DOHH2 (cell line): Measurements from ENCODE around the gene CCDC88C.

ENCODE experiments used
- H3F3A ChIP-seq: fragments of 200-600 bp; sonication (generic), shearing (Covaris generic); 2 replicates; pipeline ENCODE4 v1.6.0; 2016; ENCODE audit warnings: antibody characterized with exemption, mild to moderate bottlenecking; ENCODE audit not compliant: control insufficient read depth, insufficient read depth
- H3K27ac ChIP-seq: fragments of 200-600 bp; sonication (generic); 2 replicates; pipeline ENCODE4 v1.5.1; 2014; ENCODE audit warnings: low read depth, mild to moderate bottlenecking, low read length, moderate library complexity
- H3K27me3 ChIP-seq: fragments of 200-600 bp; sonication (generic); 2 replicates; pipeline ENCODE4 v1.6.1; 2014; ENCODE audit warnings: mild to moderate bottlenecking, low read length, mixed read lengths; ENCODE audit not compliant: control insufficient read depth
- H3K36me3 ChIP-seq: fragments of 200-600 bp; sonication (generic); 2 replicates; pipeline ENCODE4 v1.6.1; 2014; ENCODE audit warnings: mild to moderate bottlenecking, low read length, moderate library complexity, mixed read lengths; ENCODE audit not compliant: control insufficient read depth
- H3K4me1 ChIP-seq: fragments of 200-600 bp; sonication (generic); 2 replicates; pipeline ENCODE4 v1.6.1; 2014; ENCODE audit warnings: mild to moderate bottlenecking, low read length, mixed read lengths; ENCODE audit not compliant: control insufficient read depth
- H3K4me2 ChIP-seq: fragments of 200-600 bp; sonication (generic); 2 replicates; pipeline ENCODE4 v1.6.0; 2014; ENCODE audit warnings: mild to moderate bottlenecking, low read length, moderate library complexity
- H3K4me3 ChIP-seq: fragments of 200-600 bp; sonication (generic); 2 replicates; pipeline ENCODE4 v1.5.1; 2014; ENCODE audit warnings: mild to moderate bottlenecking, low read length, mixed read lengths
- H3K79me2 ChIP-seq: fragments of 200-600 bp; sonication (generic); 2 replicates; pipeline ENCODE4 v1.6.1; 2014; ENCODE audit warnings: mild to moderate bottlenecking, low read length, mixed read lengths; ENCODE audit not compliant: control insufficient read depth
- H3K9me2 ChIP-seq: fragments of 200-600 bp; sonication (generic); replicated peaks from 2 replicates; pipeline ENCODE4 v1.6.1; 2014; ENCODE audit warnings: mild to moderate bottlenecking, low read length, mixed read lengths; ENCODE audit not compliant: control insufficient read depth
- H3K9me3 ChIP-seq: fragments of 200-600 bp; sonication (generic); 2 replicates; pipeline ENCODE4 v1.6.1; 2014; ENCODE audit warnings: antibody characterized with exemption, low read length, mixed read lengths; ENCODE audit not compliant: control insufficient read depth, insufficient read depth
- H4K20me1 ChIP-seq: fragments of 200-600 bp; sonication (generic); 2 replicates; pipeline ENCODE4 v1.6.0; 2014; ENCODE audit warnings: low read depth, mild to moderate bottlenecking, antibody characterized with exemption, low read length, moderate library complexity; ENCODE audit not compliant: control insufficient read depth, insufficient read depth
- CTCF ChIP-seq: fragments of 200-600 bp; sonication (generic); IDR thresholded peaks from one replicate; pipeline ENCODE4 v1.5.1; 2014; ENCODE audit warnings: antibody characterized with exemption, mild to moderate bottlenecking, low read depth, low read length; ENCODE audit not compliant: poor library complexity, severe bottlenecking
- EZH2phosphoT487 ChIP-seq: fragments of 200-600 bp; sonication (generic); IDR thresholded peaks from 2 replicates; pipeline ENCODE4 v1.6.1; 2017; ENCODE audit warnings: borderline replicate concordance, mild to moderate bottlenecking, antibody characterized with exemption, low read length, moderate library complexity, mixed read lengths

Gene CCDC88C

GRCh38 chr14:91307652-91308051 is 110.0 kb downstream of the CCDC88C start:
- peaks cover 94% of the 10 kb centered on the region for H3K36me3 ChIP-seq
- peaks cover 15% of the 10 kb centered on the region for H3F3A ChIP-seq
- no peaks in the 10 kb centered on the region; the same call in 1 of the 2 replicates for H4K20me1 ChIP-seq
- no peaks in the 10 kb centered on the region for H3K27me3 ChIP-seq
- peaks cover 9% of the 10 kb centered on the region for H3K4me1 ChIP-seq
- H3K9me2 ChIP-seq, result no peaks in the 10 kb centered on the region
- H3K79me2 ChIP-seq, result peaks cover 29% of the 10 kb centered on the region
- TF ChIP-seq EZH2phosphoT487, result no peak
- TF ChIP-seq CTCF, result no peak
- no peak overlapping the region for H3K4me3 ChIP-seq
- H3K27ac ChIP-seq, result no peak overlapping the region
- H3K9me3 ChIP-seq, result no peaks in the 10 kb centered on the region
- no peak overlapping the region for H3K4me2 ChIP-seq

GRCh38 chr14:91307046-91307445 is 110.6 kb downstream of the CCDC88C start:
- H3K4me3 ChIP-seq, result no peak overlapping the region
- no peak overlapping the region for H3K4me2 ChIP-seq
- H3K9me2 ChIP-seq, result no peaks in the 10 kb centered on the region
- H3F3A ChIP-seq, result peaks cover 15% of the 10 kb centered on the region
- H3K36me3 ChIP-seq, result peaks cover 94% of the 10 kb centered on the region
- no peak overlapping the region for H3K27ac ChIP-seq
- H3K9me3 ChIP-seq, result no peaks in the 10 kb centered on the region
- TF ChIP-seq EZH2phosphoT487 (no peak), CTCF (no peak)
- no peaks in the 10 kb centered on the region for H3K27me3 ChIP-seq
- H3K4me1 ChIP-seq, result peaks cover 9% of the 10 kb centered on the region
- peaks cover 28% of the 10 kb centered on the region for H3K79me2 ChIP-seq
- peaks cover 3% of the 10 kb centered on the region for H4K20me1 ChIP-seq

DNA sequence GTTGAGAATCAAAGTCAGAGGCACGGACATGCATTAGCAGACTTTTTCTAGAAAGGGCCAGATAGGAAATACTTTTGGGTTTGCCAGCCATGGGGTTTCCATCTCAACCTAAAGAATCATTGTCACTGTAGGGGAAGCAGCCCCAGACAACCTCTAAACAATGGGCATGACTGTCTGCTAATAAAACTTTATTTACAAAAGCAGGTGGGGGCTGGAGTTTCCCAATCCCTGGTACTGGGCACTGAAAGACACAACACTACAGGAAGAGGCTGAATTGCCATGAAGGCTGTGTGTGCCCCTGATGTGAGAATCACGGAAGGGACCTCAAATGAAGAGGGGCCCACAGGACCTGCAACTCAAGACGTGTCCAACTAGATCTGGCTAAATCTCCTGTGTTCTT is 111.1 kb downstream of the CCDC88C start:
- TF ChIP-seq CTCF (no peak), EZH2phosphoT487 (no peak)
- Histone ChIP-seq H3K27ac (no peak overlapping the region), H3K4me3 (no peak overlapping the region), H3K9me2 (no peaks in the 10 kb centered on the region), H4K20me1 (peaks cover 3% of the 10 kb centered on the region), H3K36me3 (peaks cover 95% of the 10 kb centered on the region), H3K79me2 (peaks cover 26% of the 10 kb centered on the region), H3K27me3 (no peaks in the 10 kb centered on the region), H3F3A (peaks cover 15% of the 10 kb centered on the region), H3K4me1 (peaks cover 9% of the 10 kb centered on the region), H3K9me3 (no peaks in the 10 kb centered on the region), H3K4me2 (no peak overlapping the region)
